WTC11 (cell line): ENCODE results near the gene CPNE1. TPM values are rescaled to one million over a fixed set of nuclear protein-coding genes. Genes with fewer than 3 reads are reported as not detected.

Experiments used
- ATAC-seq: fragments of 200-7000 bp; cut with Tn5 transposase; 2 replicates; pipeline ENCODE4 v1.10.0; 2021; ENCODE audit warnings: mild to moderate bottlenecking, moderate library complexity
- CTCF ChIA-PET: fragments of 300-600 bp; sonication (Branson Sonifier 250); formaldehyde crosslinking; loops from one replicate; lab custom pipeline; 2021; ENCODE audit warnings: antibody characterized with exemption; lab: Charles Lee
- POLR2A ChIA-PET: fragments of 350-600 bp; sonication (Branson Sonifier 250); formaldehyde crosslinking; loops from one replicate; lab custom pipeline; 2021; ENCODE audit warnings: antibody characterized with exemption; lab: Charles Lee
- DNase-seq: peaks from one replicate; pipeline ENCODE4 v3.0.0; 2021; ENCODE audit warnings: low spot score
- H3K27ac Mint-ChIP-seq: 2 replicates; pipeline ENCODE4 v1.8.0; 2021; ENCODE audit warnings: mixed read lengths
- H3K27me3 Mint-ChIP-seq: 2 replicates; pipeline ENCODE4 v1.8.0; 2021; ENCODE audit warnings: low read depth, mild to moderate bottlenecking, moderate library complexity, mixed read lengths
- H3K36me3 Mint-ChIP-seq: 2 replicates; pipeline ENCODE4 v1.8.0; 2021; ENCODE audit warnings: mixed read lengths
- H3K4me1 Mint-ChIP-seq: 2 replicates; pipeline ENCODE4 v1.8.0; 2022; ENCODE audit warnings: mixed read lengths
- H3K4me3 Mint-ChIP-seq: 2 replicates; pipeline ENCODE4 v1.8.0; 2021; ENCODE audit warnings: mild to moderate bottlenecking, moderate library complexity, mixed read lengths
- H3K9me3 Mint-ChIP-seq: 2 replicates; pipeline ENCODE4 v1.8.0; 2021; ENCODE audit warnings: mixed read lengths
- ATF2 ChIP-seq: sonication (generic); formaldehyde crosslinking; IDR thresholded peaks from 2 replicates; pipeline ENCODE4 v1.8.1; 2022; ENCODE audit warnings: low read depth, missing genetic modification reagents, borderline replicate concordance
- ATF6 ChIP-seq: sonication (generic); formaldehyde crosslinking; IDR thresholded peaks from 2 replicates; pipeline ENCODE4 v1.8.1; 2023; ENCODE audit warnings: mild to moderate bottlenecking, missing genetic modification reagents
- CBFB ChIP-seq: sonication (generic); formaldehyde crosslinking; IDR thresholded peaks from 2 replicates; pipeline ENCODE4 v1.8.1; 2022; ENCODE audit warnings: mild to moderate bottlenecking, low read depth, missing genetic modification reagents
- GABPB1 ChIP-seq: sonication (generic); formaldehyde crosslinking; IDR thresholded peaks from 2 replicates; pipeline ENCODE4 v1.8.1; 2023; ENCODE audit warnings: mild to moderate bottlenecking, missing genetic modification reagents
- GRHL2 ChIP-seq: fragments of 250-450 bp; sonication (Bioruptor Pico); IDR thresholded peaks from 2 replicates; pipeline ENCODE4 v1.8.0; 2022; ENCODE audit warnings: mild to moderate bottlenecking, moderate library complexity; ENCODE audit not compliant: insufficient replicate concordance, severe bottlenecking
- IRF1 ChIP-seq: sonication (generic); formaldehyde crosslinking; IDR thresholded peaks from 2 replicates; pipeline ENCODE4 v1.8.0; 2023; ENCODE audit warnings: missing genetic modification reagents
- MYBL2 ChIP-seq: sonication (generic); formaldehyde crosslinking; IDR thresholded peaks from 2 replicates; pipeline ENCODE4 v1.8.1; 2023; ENCODE audit warnings: mild to moderate bottlenecking, moderate library complexity, missing genetic modification reagents
- NFYB ChIP-seq: sonication (generic); formaldehyde crosslinking; conservative IDR thresholded peaks from 2 replicates; pipeline ENCODE4 v1.8.0; 2022; ENCODE audit warnings: low read depth, missing genetic modification reagents
- NR3C1 ChIP-seq: sonication (generic); formaldehyde crosslinking; conservative IDR thresholded peaks from 2 replicates; pipeline ENCODE4 v1.8.1; 2023; ENCODE audit warnings: low read depth, mild to moderate bottlenecking, missing genetic modification reagents
- TCF7 ChIP-seq: sonication (generic); formaldehyde crosslinking; IDR thresholded peaks from 2 replicates; pipeline ENCODE4 v1.8.0; 2022; ENCODE audit warnings: mild to moderate bottlenecking, low read depth, missing genetic modification reagents, moderate library complexity
- TP53 ChIP-seq: sonication (generic); formaldehyde crosslinking; IDR thresholded peaks from 2 replicates; pipeline ENCODE4 v1.8.1; 2023; ENCODE audit warnings: mild to moderate bottlenecking, missing genetic modification reagents
- ZBTB21 ChIP-seq: sonication (generic); formaldehyde crosslinking; IDR thresholded peaks from 2 replicates; pipeline ENCODE4 v1.8.1; 2023; ENCODE audit warnings: mild to moderate bottlenecking, missing genetic modification reagents, borderline replicate concordance
- ZNF532 ChIP-seq: fragments of 250-450 bp; sonication (Bioruptor Pico); IDR thresholded peaks from 2 replicates; pipeline ENCODE4 v1.9.0; 2021; ENCODE audit warnings: mild to moderate bottlenecking, borderline replicate concordance
- total RNA-seq: library from RNA; stranded (reverse); gene quantifications from 3 replicates; pipeline ENCODE4 v1.2.3, GENCODE V29; 2021
- TF ChIP-seq, protein P1 (sequence below): sonication (generic); formaldehyde crosslinking; IDR thresholded peaks from 2 replicates; pipeline ENCODE4 v1.8.0; 2022; ENCODE audit warnings: missing genetic modification reagents
- TF ChIP-seq, protein P2 (sequence below): fragments of 200-600 bp; IDR thresholded peaks from 2 replicates; pipeline ENCODE4 v1.8.0; 2022; ENCODE audit warnings: antibody characterized with exemption
- TF ChIP-seq, protein P3 (sequence below): sonication (generic); formaldehyde crosslinking; IDR thresholded peaks from 2 replicates; pipeline ENCODE4 v1.8.1; 2023; ENCODE audit warnings: mild to moderate bottlenecking, missing genetic modification reagents
- TF ChIP-seq, protein P4 (sequence below): sonication (generic); formaldehyde crosslinking; IDR thresholded peaks from 2 replicates; pipeline ENCODE4 v1.8.1; 2022; ENCODE audit warnings: mild to moderate bottlenecking, missing genetic modification reagents, moderate library complexity, borderline replicate concordance

The CPNE1 gene
- total RNA-seq, 1 experiment from 2014 or later: 312 TPM

DNA sequence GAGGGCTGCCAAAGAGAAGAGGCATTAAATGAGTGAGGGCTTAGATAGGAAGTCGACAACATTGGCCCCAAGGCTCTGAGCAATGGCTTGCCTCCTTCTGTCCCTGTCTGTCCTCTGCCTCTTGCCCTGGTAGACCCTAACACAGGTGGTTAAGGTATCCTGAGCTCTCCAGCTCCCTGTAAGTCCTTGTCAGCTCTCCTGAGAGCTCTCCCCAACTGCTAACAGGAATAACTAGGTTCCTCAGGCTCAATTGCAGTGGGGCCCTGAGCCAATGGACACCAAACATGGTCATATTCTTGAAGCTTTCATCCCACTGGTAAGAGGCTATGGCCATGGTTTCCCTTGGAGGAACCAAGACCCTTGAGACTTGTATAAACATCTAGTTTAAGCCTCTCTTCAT, 5.0 kb upstream of the CPNE1 start (continued):
- TF ChIP-seq ZNF532 (CRISPR knock-in tag) (no peak), ZBTB21 (CRISPR knock-in tag) (no peak), TCF7 (CRISPR knock-in tag) (no peak), IRF1 (no peak), NR3C1 (CRISPR knock-in tag) (no peak), TP53 (CRISPR knock-in tag) (no peak), GRHL2 (CRISPR knock-in tag) (no peak)
- TF ChIP-seq, protein P1, sequence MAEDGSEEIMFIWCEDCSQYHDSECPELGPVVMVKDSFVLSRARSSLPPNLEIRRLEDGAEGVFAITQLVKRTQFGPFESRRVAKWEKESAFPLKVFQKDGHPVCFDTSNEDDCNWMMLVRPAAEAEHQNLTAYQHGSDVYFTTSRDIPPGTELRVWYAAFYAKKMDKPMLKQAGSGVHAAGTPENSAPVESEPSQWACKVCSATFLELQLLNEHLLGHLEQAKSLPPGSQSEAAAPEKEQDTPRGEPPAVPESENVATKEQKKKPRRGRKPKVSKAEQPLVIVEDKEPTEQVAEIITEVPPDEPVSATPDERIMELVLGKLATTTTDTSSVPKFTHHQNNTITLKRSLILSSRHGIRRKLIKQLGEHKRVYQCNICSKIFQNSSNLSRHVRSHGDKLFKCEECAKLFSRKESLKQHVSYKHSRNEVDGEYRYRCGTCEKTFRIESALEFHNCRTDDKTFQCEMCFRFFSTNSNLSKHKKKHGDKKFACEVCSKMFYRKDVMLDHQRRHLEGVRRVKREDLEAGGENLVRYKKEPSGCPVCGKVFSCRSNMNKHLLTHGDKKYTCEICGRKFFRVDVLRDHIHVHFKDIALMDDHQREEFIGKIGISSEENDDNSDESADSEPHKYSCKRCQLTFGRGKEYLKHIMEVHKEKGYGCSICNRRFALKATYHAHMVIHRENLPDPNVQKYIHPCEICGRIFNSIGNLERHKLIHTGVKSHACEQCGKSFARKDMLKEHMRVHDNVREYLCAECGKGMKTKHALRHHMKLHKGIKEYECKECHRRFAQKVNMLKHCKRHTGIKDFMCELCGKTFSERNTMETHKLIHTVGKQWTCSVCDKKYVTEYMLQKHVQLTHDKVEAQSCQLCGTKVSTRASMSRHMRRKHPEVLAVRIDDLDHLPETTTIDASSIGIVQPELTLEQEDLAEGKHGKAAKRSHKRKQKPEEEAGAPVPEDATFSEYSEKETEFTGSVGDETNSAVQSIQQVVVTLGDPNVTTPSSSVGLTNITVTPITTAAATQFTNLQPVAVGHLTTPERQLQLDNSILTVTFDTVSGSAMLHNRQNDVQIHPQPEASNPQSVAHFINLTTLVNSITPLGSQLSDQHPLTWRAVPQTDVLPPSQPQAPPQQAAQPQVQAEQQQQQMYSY (CRISPR knock-in tag): no peak
- TF ChIP-seq, protein P2, sequence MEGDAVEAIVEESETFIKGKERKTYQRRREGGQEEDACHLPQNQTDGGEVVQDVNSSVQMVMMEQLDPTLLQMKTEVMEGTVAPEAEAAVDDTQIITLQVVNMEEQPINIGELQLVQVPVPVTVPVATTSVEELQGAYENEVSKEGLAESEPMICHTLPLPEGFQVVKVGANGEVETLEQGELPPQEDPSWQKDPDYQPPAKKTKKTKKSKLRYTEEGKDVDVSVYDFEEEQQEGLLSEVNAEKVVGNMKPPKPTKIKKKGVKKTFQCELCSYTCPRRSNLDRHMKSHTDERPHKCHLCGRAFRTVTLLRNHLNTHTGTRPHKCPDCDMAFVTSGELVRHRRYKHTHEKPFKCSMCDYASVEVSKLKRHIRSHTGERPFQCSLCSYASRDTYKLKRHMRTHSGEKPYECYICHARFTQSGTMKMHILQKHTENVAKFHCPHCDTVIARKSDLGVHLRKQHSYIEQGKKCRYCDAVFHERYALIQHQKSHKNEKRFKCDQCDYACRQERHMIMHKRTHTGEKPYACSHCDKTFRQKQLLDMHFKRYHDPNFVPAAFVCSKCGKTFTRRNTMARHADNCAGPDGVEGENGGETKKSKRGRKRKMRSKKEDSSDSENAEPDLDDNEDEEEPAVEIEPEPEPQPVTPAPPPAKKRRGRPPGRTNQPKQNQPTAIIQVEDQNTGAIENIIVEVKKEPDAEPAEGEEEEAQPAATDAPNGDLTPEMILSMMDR: no peak

GRCh38 chr20:35669221-35669620, 4.5 kb upstream of the CPNE1 start:
- H3K4me3 Mint-ChIP-seq: no peak overlapping the region
- H3K9me3 Mint-ChIP-seq: no peaks in the 10 kb centered on the region
- ChIA-PET POLR2A (no interaction called here), CTCF (no interaction called here)
- TF ChIP-seq GABPB1 (CRISPR knock-in tag): no peak
- no peak for TF ChIP-seq NFYB (CRISPR knock-in tag)
- TF ChIP-seq, protein P3, sequence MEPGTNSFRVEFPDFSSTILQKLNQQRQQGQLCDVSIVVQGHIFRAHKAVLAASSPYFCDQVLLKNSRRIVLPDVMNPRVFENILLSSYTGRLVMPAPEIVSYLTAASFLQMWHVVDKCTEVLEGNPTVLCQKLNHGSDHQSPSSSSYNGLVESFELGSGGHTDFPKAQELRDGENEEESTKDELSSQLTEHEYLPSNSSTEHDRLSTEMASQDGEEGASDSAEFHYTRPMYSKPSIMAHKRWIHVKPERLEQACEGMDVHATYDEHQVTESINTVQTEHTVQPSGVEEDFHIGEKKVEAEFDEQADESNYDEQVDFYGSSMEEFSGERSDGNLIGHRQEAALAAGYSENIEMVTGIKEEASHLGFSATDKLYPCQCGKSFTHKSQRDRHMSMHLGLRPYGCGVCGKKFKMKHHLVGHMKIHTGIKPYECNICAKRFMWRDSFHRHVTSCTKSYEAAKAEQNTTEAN (CRISPR knock-in tag): no peak
- TF ChIP-seq ATF6 (CRISPR knock-in tag): no peak
- no peak for TF ChIP-seq CBFB
- TF ChIP-seq MYBL2: no peak
- TF ChIP-seq ATF2 (CRISPR knock-in tag): no peak
- TF ChIP-seq, protein P4, sequence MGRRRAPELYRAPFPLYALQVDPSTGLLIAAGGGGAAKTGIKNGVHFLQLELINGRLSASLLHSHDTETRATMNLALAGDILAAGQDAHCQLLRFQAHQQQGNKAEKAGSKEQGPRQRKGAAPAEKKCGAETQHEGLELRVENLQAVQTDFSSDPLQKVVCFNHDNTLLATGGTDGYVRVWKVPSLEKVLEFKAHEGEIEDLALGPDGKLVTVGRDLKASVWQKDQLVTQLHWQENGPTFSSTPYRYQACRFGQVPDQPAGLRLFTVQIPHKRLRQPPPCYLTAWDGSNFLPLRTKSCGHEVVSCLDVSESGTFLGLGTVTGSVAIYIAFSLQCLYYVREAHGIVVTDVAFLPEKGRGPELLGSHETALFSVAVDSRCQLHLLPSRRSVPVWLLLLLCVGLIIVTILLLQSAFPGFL (CRISPR knock-in tag): no peak
- no peak for TF ChIP-seq GRHL2 (CRISPR knock-in tag)
- ATAC-seq: no peak
- H3K27ac Mint-ChIP-seq: no peak overlapping the region
- no peaks in the 10 kb centered on the region for H3K27me3 Mint-ChIP-seq
- DNase-seq: no peak
- H3K4me1 Mint-ChIP-seq: 0 out of 2 replicates have a peak, but pooled peaks cover 3% of the 10 kb centered on the region
- H3K36me3 Mint-ChIP-seq: peaks cover 30% of the 10 kb centered on the region
